ENCODE measurements around the gene KRTAP4-1. TPM values are rescaled to one million over a fixed set of nuclear protein-coding genes. Genes with fewer than 3 reads are reported as not detected.

The KRTAP4-1 gene
- total RNA-seq, 2 donors from 2014 or later = not detected

Other genes with a start within 250 kb of the KRTAP4-1 start
- gene KRT23, start 247.3 kb downstream of the KRTAP4-1 start, total RNA-seq = not detected
- not detected for gene KRT39, start 218.0 kb downstream of the KRTAP4-1 start, total RNA-seq
- not detected for gene KRT40, start 200.6 kb downstream of the KRTAP4-1 start, total RNA-seq
- not detected for gene KRTAP3-3, start 190.7 kb downstream of the KRTAP4-1 start, total RNA-seq
- gene KRTAP3-2, start 185.0 kb downstream of the KRTAP4-1 start, total RNA-seq = not detected
- gene KRTAP3-1, start 175.8 kb downstream of the KRTAP4-1 start, total RNA-seq = not detected
- not detected for gene KRTAP1-5, start 157.7 kb downstream of the KRTAP4-1 start, total RNA-seq
- not detected for gene KRTAP1-4, start 154.7 kb downstream of the KRTAP4-1 start, total RNA-seq
- gene KRTAP1-3, start 150.0 kb downstream of the KRTAP4-1 start, total RNA-seq = not detected
- not detected for gene KRTAP1-1, start 143.5 kb downstream of the KRTAP4-1 start, total RNA-seq
- gene KRTAP2-1, start 137.6 kb downstream of the KRTAP4-1 start, total RNA-seq = not detected
- gene KRTAP2-2, start 129.7 kb downstream of the KRTAP4-1 start, total RNA-seq = not detected
- gene KRTAP2-3, start 124.8 kb downstream of the KRTAP4-1 start, total RNA-seq = not detected
- not detected for gene KRTAP2-4, start 119.0 kb downstream of the KRTAP4-1 start, total RNA-seq
- gene KRTAP4-7, start 100.8 kb downstream of the KRTAP4-1 start, total RNA-seq = not detected
- not detected for gene KRTAP4-8, start 86.8 kb downstream of the KRTAP4-1 start, total RNA-seq
- not detected for gene KRTAP4-16, start 82.7 kb downstream of the KRTAP4-1 start, total RNA-seq
- gene KRTAP4-9, start 79.5 kb downstream of the KRTAP4-1 start, total RNA-seq = not detected
- gene KRTAP4-11, start 66.5 kb downstream of the KRTAP4-1 start, total RNA-seq = not detected
- not detected for gene KRTAP4-12, start 60.7 kb downstream of the KRTAP4-1 start, total RNA-seq
- gene KRTAP4-6, start 44.4 kb downstream of the KRTAP4-1 start, total RNA-seq = not detected
- not detected for gene KRTAP4-5, start 35.1 kb downstream of the KRTAP4-1 start, total RNA-seq
- not detected for gene KRTAP4-4, start 24.2 kb downstream of the KRTAP4-1 start, total RNA-seq
- gene KRTAP4-3, start 16.7 kb downstream of the KRTAP4-1 start, total RNA-seq = not detected
- not detected for gene KRTAP4-2, start 6.7 kb downstream of the KRTAP4-1 start, total RNA-seq
- gene KRTAP9-1, start 5.0 kb upstream of the KRTAP4-1 start, total RNA-seq = not detected
- not detected for gene KRTAP9-2, start 41.7 kb upstream of the KRTAP4-1 start, total RNA-seq
- gene KRTAP9-3, start 47.5 kb upstream of the KRTAP4-1 start, total RNA-seq = not detected
- not detected for gene KRTAP9-8, start 53.1 kb upstream of the KRTAP4-1 start, total RNA-seq
- gene KRTAP9-4, start 64.8 kb upstream of the KRTAP4-1 start, total RNA-seq = not detected
- gene KRTAP9-9, start 70.5 kb upstream of the KRTAP4-1 start, total RNA-seq = not detected
- gene KRTAP9-6, start 80.5 kb upstream of the KRTAP4-1 start, total RNA-seq = not detected
- gene KRTAP9-7, start 90.8 kb upstream of the KRTAP4-1 start, total RNA-seq = not detected
- gene KRTAP29-1, start 117.9 kb upstream of the KRTAP4-1 start, total RNA-seq = not detected
- not detected for gene KRTAP16-1, start 124.4 kb upstream of the KRTAP4-1 start, total RNA-seq
- not detected for gene KRTAP17-1, start 130.8 kb upstream of the KRTAP4-1 start, total RNA-seq
- gene KRT33A, start 165.9 kb upstream of the KRTAP4-1 start, total RNA-seq = not detected
- gene KRT33B, start 184.9 kb upstream of the KRTAP4-1 start, total RNA-seq = not detected
- not detected for gene KRT34, start 197.4 kb upstream of the KRTAP4-1 start, total RNA-seq
- gene KRT31, start 212.7 kb upstream of the KRTAP4-1 start, total RNA-seq = not detected
- gene KRT37, start 239.7 kb upstream of the KRTAP4-1 start, total RNA-seq = not detected

Data from activated T-cell treated with anti-CD3 and anti-CD28 coated beads, Interleukin-2, amount 50 U/mL, for 72 hours (primary cell).